Activated gamma-delta T cell treated with Interleukin-2 at 50 U/mL for 16 hours (primary cell): ENCODE data around the gene OR52K1.
"Not testable (repeated sequence)": the region's sequence is repeated elsewhere in the genome, so short reads cannot be mapped to it uniquely, and the experiment has no call there.

Source experiments
- DNase-seq: peaks from one replicate; pipeline ENCODE4 v3.0.0-alpha.2; 2020

Gene OR52K1

GRCh38 chr11:4491878-4492606, 9.6 kb downstream of the OR52K1 start:
- DNase-seq = no peak

GRCh38 chr11:4493480-4493818, 11.0 kb downstream of the OR52K1 start:
- no peak for DNase-seq

- DNase-seq = no peak
Measured at GRCh38 chr11:4495487-4495886, 13.0 kb downstream of the OR52K1 start.

GRCh38 chr11:4495986-4496385, 13.5 kb downstream of the OR52K1 start:
- DNase-seq = no peak

- DNase-seq = no peak
Measured at GRCh38 chr11:4496557-4497248, 14.3 kb downstream of the OR52K1 start.

- DNase-seq = no peak
Measured at GRCh38 chr11:4508886-4509285, 26.4 kb downstream of the OR52K1 start.

- no peak for DNase-seq
Measured at GRCh38 chr11:4511282-4512245, 29.1 kb downstream of the OR52K1 start.

GRCh38 chr11:4514196-4514595, 31.8 kb downstream of the OR52K1 start:
- no peak for DNase-seq

- no peak for DNase-seq
Measured at GRCh38 chr11:4522339-4522738, 39.9 kb downstream of the OR52K1 start.

GRCh38 chr11:4522752-4523151, 40.3 kb downstream of the OR52K1 start:
- DNase-seq = no peak

- no peak for DNase-seq
Measured at GRCh38 chr11:4523666-4524065, 41.2 kb downstream of the OR52K1 start.

- DNase-seq = no peak
Measured at GRCh38 chr11:4527926-4528325, 45.5 kb downstream of the OR52K1 start.

GRCh38 chr11:4531686-4532085, 49.2 kb downstream of the OR52K1 start:
- DNase-seq = not testable (repeated sequence)

- DNase-seq = peak; percentile 36
Measured at GRCh38 chr11:4539603-4540219, 57.3 kb downstream of the OR52K1 start.

GRCh38 chr11:4541071-4541470, 58.6 kb downstream of the OR52K1 start:
- no peak for DNase-seq
